SK-N-SH treated with all-trans-retinoic acid at 6 μM for 48 hours (cell line): ENCODE results near the gene NCAM1.

Experiments
- ARNTL ChIP-seq: fragments of 450-650 bp; formaldehyde crosslinking; IDR thresholded peaks from 2 replicates; pipeline ENCODE4 v1.5.0; 2020; ENCODE audit warnings: low read depth, mild to moderate bottlenecking, moderate library complexity, borderline replicate concordance
- CSDC2 ChIP-seq: fragments of 250-450 bp; sonication (Bioruptor Pico); IDR thresholded peaks from 2 replicates; pipeline ENCODE4 v1.5.0; 2020; ENCODE audit warnings: mild to moderate bottlenecking, moderate library complexity
- ESRRG ChIP-seq: fragments of 250-450 bp; sonication (Bioruptor Pico); IDR thresholded peaks from 2 replicates; pipeline ENCODE4 v1.6.1; 2021; ENCODE audit warnings: mild to moderate bottlenecking
- GLIS3 ChIP-seq: fragments of 250-450 bp; sonication (Bioruptor Pico); IDR thresholded peaks from 2 replicates; pipeline ENCODE4 v1.5.0; 2020; ENCODE audit warnings: mild to moderate bottlenecking, moderate library complexity
- ISL1 ChIP-seq: fragments of 250-450 bp; sonication (Bioruptor Pico); IDR thresholded peaks from 2 replicates; pipeline ENCODE4 v2.1.2; 2022; ENCODE audit warnings: mild to moderate bottlenecking, moderate library complexity
- OSR1 ChIP-seq: fragments of 250-450 bp; sonication (Bioruptor Pico); IDR thresholded peaks from 2 replicates; pipeline ENCODE4 v1.8.0; 2022; ENCODE audit warnings: moderate library complexity, mild to moderate bottlenecking, inconsistent platforms
- PATZ1 ChIP-seq: fragments of 250-450 bp; sonication (Bioruptor Pico); IDR thresholded peaks from 2 replicates; pipeline ENCODE4 v1.8.0; 2020; ENCODE audit warnings: mild to moderate bottlenecking, moderate library complexity, borderline replicate concordance
- PPARA ChIP-seq: fragments of 250-450 bp; sonication (Bioruptor Pico); IDR thresholded peaks from 2 replicates; pipeline ENCODE4 v1.5.0; 2020; ENCODE audit warnings: mild to moderate bottlenecking, borderline replicate concordance
- RARB ChIP-seq: fragments of 250-450 bp; sonication (Bioruptor Pico); IDR thresholded peaks from 2 replicates; pipeline ENCODE4 v1.8.0; 2021; ENCODE audit warnings: mild to moderate bottlenecking, moderate library complexity
- TOX ChIP-seq: fragments of 250-450 bp; sonication (Bioruptor Pico); IDR thresholded peaks from 2 replicates; pipeline ENCODE4 v1.8.0; 2021; ENCODE audit warnings: mild to moderate bottlenecking, moderate library complexity, borderline replicate concordance
- ZC3H10 ChIP-seq: fragments of 250-450 bp; sonication (Bioruptor Pico); IDR thresholded peaks from 2 replicates; pipeline ENCODE4 v1.5.1; 2021; ENCODE audit warnings: mild to moderate bottlenecking, moderate library complexity
- ZFP30 ChIP-seq: fragments of 450-650 bp; formaldehyde crosslinking; IDR thresholded peaks from 2 replicates; pipeline ENCODE4 v1.5.0; 2022; ENCODE audit warnings: mild to moderate bottlenecking, moderate library complexity
- ZNF565 ChIP-seq: fragments of 450-650 bp; formaldehyde crosslinking; conservative IDR thresholded peaks from 2 replicates; pipeline ENCODE4 v1.5.0; 2020; ENCODE audit warnings: low read depth, mild to moderate bottlenecking, moderate library complexity

- TF ChIP-seq GLIS3: no peak
- no peak for TF ChIP-seq PATZ1
- no peak for TF ChIP-seq RARB
- no peak for TF ChIP-seq ISL1 (CRISPR knock-in tag)
- no peak for TF ChIP-seq ZC3H10 (CRISPR knock-in tag)
- TF ChIP-seq ZFP30 (CRISPR knock-in tag): no peak
- no peak for TF ChIP-seq TOX
- no peak for TF ChIP-seq ESRRG (CRISPR knock-in tag)
- no peak for TF ChIP-seq CSDC2
- TF ChIP-seq ARNTL (CRISPR knock-in tag): no peak
- TF ChIP-seq OSR1 (CRISPR knock-in tag): no peak
- TF ChIP-seq ZNF565 (CRISPR knock-in tag): no peak
- no peak for TF ChIP-seq PPARA (CRISPR knock-in tag)
These were observed 315.2 kb downstream of the NCAM1 start for GRCh38 chr11:113276466-113276865.
